H9 (cell line): ENCODE results near the gene TMEM126A. TPM values are rescaled to one million over a fixed set of nuclear protein-coding genes. Genes with fewer than 3 reads are reported as not detected.
A peak's percentile ranks its signal among the peaks of the same experiment; 100 is the strongest.

ENCODE experiments used
- DNase-seq: peaks from one replicate; pipeline ENCODE4 v3.0.0-alpha.2; 2017
- H2AFZ ChIP-seq: one replicate; pipeline ENCODE4 v1.6.1; 2013; ENCODE audit warnings: mild to moderate bottlenecking, low read length, control low read depth, moderate library complexity
- H2AK5ac ChIP-seq: 2 replicates; pipeline ENCODE4 v1.6.1; 2013; ENCODE audit warnings: low read length, control low read depth, mixed read lengths; ENCODE audit not compliant: insufficient read length
- H2BK120ac ChIP-seq: one replicate; pipeline ENCODE4 v1.6.1; 2013; ENCODE audit warnings: low read depth, mild to moderate bottlenecking, low read length, control low read depth, inconsistent platforms; ENCODE audit not compliant: poor library complexity, severe bottlenecking
- H2BK12ac ChIP-seq: 2 replicates; pipeline ENCODE4 v1.6.1; 2013; ENCODE audit warnings: low read length, control low read depth, mixed read lengths, low read depth; ENCODE audit not compliant: insufficient read length
- H2BK15ac ChIP-seq: 2 replicates; pipeline ENCODE4 v1.6.1; 2013; ENCODE audit warnings: low read depth, low read length, control low read depth
- H2BK20ac ChIP-seq: one replicate; pipeline ENCODE4 v1.6.1; 2013; ENCODE audit warnings: low read depth, mild to moderate bottlenecking, low read length, control low read depth, inconsistent platforms; ENCODE audit not compliant: poor library complexity, severe bottlenecking
- H2BK5ac ChIP-seq: 2 replicates; pipeline ENCODE4 v1.6.1; 2013; ENCODE audit warnings: low read length, control low read depth, mixed read lengths; ENCODE audit not compliant: insufficient read length
- H3K14ac ChIP-seq: 2 replicates; pipeline ENCODE4 v1.6.1; 2013; ENCODE audit warnings: low read length, control low read depth; ENCODE audit not compliant: insufficient read depth
- H3K18ac ChIP-seq: 2 replicates; pipeline ENCODE4 v1.6.1; 2013; ENCODE audit warnings: low read depth, mild to moderate bottlenecking, mixed read lengths, low read length, control low read depth; ENCODE audit not compliant: insufficient read length
- H3K23ac ChIP-seq: 2 replicates; pipeline ENCODE4 v1.6.1; 2013; ENCODE audit warnings: low read length, control low read depth, mixed read lengths, low read depth; ENCODE audit not compliant: insufficient read length
- H3K23me2 ChIP-seq: 2 replicates; pipeline ENCODE4 v1.6.1; 2013; ENCODE audit warnings: low read depth, mild to moderate bottlenecking, mixed read lengths, low read length, control low read depth; ENCODE audit not compliant: insufficient read length, poor library complexity, severe bottlenecking
- H3K27ac ChIP-seq: 2 replicates; pipeline ENCODE4 v1.5.1; 2013; ENCODE audit warnings: low read length, control low read depth, mixed read lengths, low read depth; ENCODE audit not compliant: insufficient read length
- H3K27me3 ChIP-seq: 2 replicates; pipeline ENCODE4 v1.6.1; 2013; ENCODE audit warnings: low read length, control low read depth, inconsistent platforms; ENCODE audit not compliant: insufficient read depth
- H3K4ac ChIP-seq: 2 replicates; pipeline ENCODE4 v1.6.1; 2013; ENCODE audit warnings: low read depth, mild to moderate bottlenecking, control low read depth, inconsistent platforms, low read length, moderate library complexity
- H3K4me1 ChIP-seq: 2 replicates; pipeline ENCODE4 v1.6.1; 2013; ENCODE audit warnings: low read length, control low read depth, inconsistent platforms; ENCODE audit not compliant: insufficient read depth
- H3K4me2 ChIP-seq: 2 replicates; pipeline ENCODE4 v1.6.1; 2013; ENCODE audit warnings: low read length, control low read depth, mixed read lengths; ENCODE audit not compliant: insufficient read length, insufficient read depth
- H3K56ac ChIP-seq: 2 replicates; pipeline ENCODE4 v1.6.1; 2013; ENCODE audit warnings: low read depth, mild to moderate bottlenecking, mixed read lengths, low read length, control low read depth; ENCODE audit not compliant: insufficient read length
- H3K79me1 ChIP-seq: 2 replicates; pipeline ENCODE4 v1.6.1; 2013; ENCODE audit warnings: low read depth, mild to moderate bottlenecking, moderate library complexity, low read length, control low read depth, inconsistent platforms; ENCODE audit not compliant: insufficient read depth, poor library complexity, severe bottlenecking
- H3K79me2 ChIP-seq: 2 replicates; pipeline ENCODE4 v1.6.1; 2013; ENCODE audit warnings: low read length, control low read depth, inconsistent platforms; ENCODE audit not compliant: insufficient read depth
- H3K9ac ChIP-seq: 2 replicates; pipeline ENCODE4 v1.6.1; 2013; ENCODE audit warnings: low read length, control low read depth, mixed read lengths; ENCODE audit not compliant: insufficient read length; ENCODE audit errors: extremely low read depth
- H3K9me3 ChIP-seq: one replicate; pipeline ENCODE4 v1.6.1; 2013; ENCODE audit warnings: low read depth, low read length, inconsistent platforms; ENCODE audit not compliant: control insufficient read depth
- H3T11ph ChIP-seq: one replicate; pipeline ENCODE4 v1.6.1; 2013; ENCODE audit warnings: mild to moderate bottlenecking, low read length, control low read depth, inconsistent platforms
- H4K20me1 ChIP-seq: one replicate; pipeline ENCODE4 v1.6.1; 2013; ENCODE audit not compliant: control insufficient read depth, insufficient read length, insufficient read depth
- H4K5ac ChIP-seq: 2 replicates; pipeline ENCODE4 v1.6.1; 2013; ENCODE audit warnings: low read depth, mild to moderate bottlenecking, mixed read lengths, low read length, control low read depth; ENCODE audit not compliant: insufficient read length
- H4K8ac ChIP-seq: replicated peaks from 2 replicates; pipeline ENCODE4 v1.6.1; 2013; ENCODE audit warnings: low read length, control low read depth, mixed read lengths, low read depth; ENCODE audit not compliant: insufficient read length
- H4K91ac ChIP-seq: 2 replicates; pipeline ENCODE4 v1.6.1; 2013; ENCODE audit warnings: low read depth, mild to moderate bottlenecking, moderate library complexity, mixed read lengths, low read length, control low read depth; ENCODE audit not compliant: insufficient read length
- H3K27ac Mint-ChIP-seq, 3 experiments: 2 replicates in 2 of 3; 3 replicates in 1 of 3; pipeline ENCODE4 v1.8.0; 2020 to 2021; ENCODE audit warnings: mixed read lengths in 3 of 3, mild to moderate bottlenecking in 1 of 3, moderate library complexity in 1 of 3
- H3K27me3 Mint-ChIP-seq: 2 replicates; pipeline ENCODE4 v1.8.0; 2021; ENCODE audit warnings: low read depth, mild to moderate bottlenecking, moderate library complexity, mixed read lengths
- H3K36me3 Mint-ChIP-seq, 3 experiments: 2 replicates in 2 of 3; 3 replicates in 1 of 3; pipeline ENCODE4 v1.8.0; 2020 to 2021; ENCODE audit warnings: low read depth in 3 of 3, mixed read lengths in 3 of 3; ENCODE audit not compliant: insufficient read depth in 1 of 3
- H3K4me1 Mint-ChIP-seq, 2 experiments: 2 replicates each; pipeline ENCODE4 v1.8.0; 2020; ENCODE audit warnings: mixed read lengths in 2 of 2
- H3K4me3 Mint-ChIP-seq, 2 experiments: 2 replicates in 1 of 2; 3 replicates in 1 of 2; pipeline ENCODE4 v1.8.0; 2020 to 2021; ENCODE audit warnings: mild to moderate bottlenecking in 2 of 2, mixed read lengths in 2 of 2, moderate library complexity in 1 of 2
- H3K9me3 Mint-ChIP-seq, 2 experiments: 2 replicates in 1 of 2; 3 replicates in 1 of 2; pipeline ENCODE4 v1.8.0; 2020; ENCODE audit warnings: mild to moderate bottlenecking in 2 of 2, mixed read lengths in 2 of 2, moderate library complexity in 1 of 2
- WGBS: extraction: QIAGEN DNeasy Blood & Tissue Kit; methylation state at CpG from one replicate; pipeline ENCODE4 v1.1.7; 2013; ENCODE audit warnings: missing lambda C conversion rate, low lambda C conversion rate, mixed read lengths; ENCODE audit not compliant: insufficient read length; ENCODE audit errors: extremely low coverage; 5-methylcytosine and 5-hydroxymethylcytosine counted together
- total RNA-seq: library from RNA; stranded (reverse); gene quantifications from 2 replicates; pipeline ENCODE4 v1.2.1, GENCODE V29; 2021
- TF ChIP-seq, protein P1 (sequence below): fragments of 200-600 bp; sonication (generic); conservative IDR thresholded peaks from 3 replicates; pipeline ENCODE4 v1.8.0; 2021; ENCODE audit warnings: antibody characterized with exemption, mild to moderate bottlenecking

TMEM126A gene
- total RNA-seq, 1 experiment from 2014 or later: 28.0 TPM

DNA sequence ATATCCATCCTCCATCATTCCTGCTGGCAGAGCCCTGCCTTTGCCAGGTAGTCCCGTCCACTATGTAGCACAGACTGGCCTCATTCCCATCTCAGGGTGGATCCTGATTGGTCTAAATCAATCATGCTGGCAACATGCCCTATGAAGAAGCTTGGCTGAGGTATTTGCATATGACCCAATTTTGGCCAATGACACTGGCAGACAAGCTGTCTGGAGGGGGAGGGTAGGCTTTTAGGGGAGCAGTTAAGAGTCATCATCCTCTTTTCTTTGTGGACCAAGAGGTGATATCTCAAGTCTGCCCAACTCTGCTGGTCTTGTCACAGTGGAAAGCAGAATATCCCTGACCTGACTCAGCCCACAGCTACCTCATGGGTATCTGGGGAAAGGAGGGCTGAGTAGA, 33.1 kb downstream of the TMEM126A start:
- Histone ChIP-seq H3K23ac (no peak overlapping the region), H2AK5ac (no peak overlapping the region), H3K4me2 (no peak overlapping the region), H4K91ac (no peak overlapping the region), H3K18ac (no peak overlapping the region), H2BK120ac (no peak overlapping the region), H3K9ac (no peak overlapping the region), H3K27ac (no peak overlapping the region), H2BK5ac (no peak overlapping the region), H3T11ph (no peak overlapping the region), H3K27me3 (no peaks in the 10 kb centered on the region; the same call in 1 of the 2 replicates), H3K79me2 (no peaks in the 10 kb centered on the region), H4K20me1 (no peaks in the 10 kb centered on the region), H2AFZ (no peak overlapping the region), H3K4ac (no peak overlapping the region), H3K23me2 (no peaks in the 10 kb centered on the region), H2BK20ac (no peak overlapping the region), H4K8ac (no peak overlapping the region), H3K4me1 (peaks cover 8% of the 10 kb centered on the region), H3K79me1 (no peaks in the 10 kb centered on the region), H2BK15ac (no peak overlapping the region), H4K5ac (no peak overlapping the region), H2BK12ac (no peak overlapping the region), H3K14ac (no peak overlapping the region), H3K9me3 (no peaks in the 10 kb centered on the region), H3K56ac (no peak overlapping the region)
- Mint-ChIP-seq H3K4me3 (no peak overlapping the region), H3K4me1 (peaks cover 10 to 27% of the 10 kb centered on the region in 2 experiments), H3K9me3 (no peaks in the 10 kb centered on the region), H3K27me3 (peaks cover 4% of the 10 kb centered on the region), H3K27ac (peak overlapping the region in 1 of 3 experiments; percentile 23; a peak in 2 of 7 replicates), H3K36me3 (no peaks in the 10 kb centered on the region)
- no CpG with 5 or more reads among the region's 1 CpG for WGBS
- TF ChIP-seq, protein P1, sequence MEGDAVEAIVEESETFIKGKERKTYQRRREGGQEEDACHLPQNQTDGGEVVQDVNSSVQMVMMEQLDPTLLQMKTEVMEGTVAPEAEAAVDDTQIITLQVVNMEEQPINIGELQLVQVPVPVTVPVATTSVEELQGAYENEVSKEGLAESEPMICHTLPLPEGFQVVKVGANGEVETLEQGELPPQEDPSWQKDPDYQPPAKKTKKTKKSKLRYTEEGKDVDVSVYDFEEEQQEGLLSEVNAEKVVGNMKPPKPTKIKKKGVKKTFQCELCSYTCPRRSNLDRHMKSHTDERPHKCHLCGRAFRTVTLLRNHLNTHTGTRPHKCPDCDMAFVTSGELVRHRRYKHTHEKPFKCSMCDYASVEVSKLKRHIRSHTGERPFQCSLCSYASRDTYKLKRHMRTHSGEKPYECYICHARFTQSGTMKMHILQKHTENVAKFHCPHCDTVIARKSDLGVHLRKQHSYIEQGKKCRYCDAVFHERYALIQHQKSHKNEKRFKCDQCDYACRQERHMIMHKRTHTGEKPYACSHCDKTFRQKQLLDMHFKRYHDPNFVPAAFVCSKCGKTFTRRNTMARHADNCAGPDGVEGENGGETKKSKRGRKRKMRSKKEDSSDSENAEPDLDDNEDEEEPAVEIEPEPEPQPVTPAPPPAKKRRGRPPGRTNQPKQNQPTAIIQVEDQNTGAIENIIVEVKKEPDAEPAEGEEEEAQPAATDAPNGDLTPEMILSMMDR: no peak
- DNase-seq: peak; percentile 33
